Ascending aorta (tissue), 2 donors: ENCODE data around the gene CDC45. TPM values are rescaled to one million over a fixed set of nuclear protein-coding genes. Genes with fewer than 3 reads are reported as not detected.
A peak's percentile ranks its signal among the peaks of the same experiment; 100 is the strongest.
"Not testable (repeated sequence)": the region's sequence is repeated elsewhere in the genome, so short reads cannot be mapped to it uniquely, and the experiment has no call there.

Experiments
- DNase-seq, 2 donors: peaks; one replicate each; pipeline ENCODE4 v3.0.0-alpha.2; 2019; ENCODE audit warnings: low spot score in 2 of 2
- H3K27ac ChIP-seq, 2 donors: fragments of 200-600 bp; sonication (generic); one replicate each; pipeline ENCODE4 v1.5.1; 2016 to 2017; ENCODE audit warnings: mild to moderate bottlenecking in 1 of 2
- H3K27me3 ChIP-seq: fragments of 200-600 bp; sonication (generic); one replicate; pipeline ENCODE4 v1.5.1; 2017
- H3K36me3 ChIP-seq, 2 donors: fragments of 200-600 bp; sonication (generic); one replicate each; pipeline ENCODE4 v1.5.1; 2016
- H3K4me1 ChIP-seq, 2 donors: fragments of 200-600 bp; sonication (generic); one replicate each; pipeline ENCODE4 v1.5.1; 2016 to 2017; ENCODE audit warnings: mild to moderate bottlenecking in 1 of 2
- H3K4me3 ChIP-seq, 2 donors: fragments of 200-600 bp; sonication (generic); one replicate each; pipeline ENCODE4 v1.5.1; 2016 to 2017; ENCODE audit warnings: mild to moderate bottlenecking in 1 of 2
- H3K9me3 ChIP-seq, 2 donors: fragments of 200-600 bp; sonication (generic); one replicate each; pipeline ENCODE4 v1.5.1; 2016
- CTCF ChIP-seq, 3 experiments: fragments of 200-600 bp in 2 of 3; fragments of 450-650 bp in 1 of 3; sonication (generic) in 2 of 3; IDR thresholded peaks; one replicate each; pipeline ENCODE4 v1.5.1; 2016 to 2019; ENCODE audit warnings: antibody characterized with exemption in 3 of 3, mild to moderate bottlenecking in 1 of 3, moderate library complexity in 1 of 3
- intact Hi-C: fragments of 100-400 bp; cut with DNase I; formaldehyde crosslinking; loops from one replicate; pipeline ENCODE4 v1.15.1; 2023
- total RNA-seq: library from RNA; depleted of rRNA; stranded (reverse); fragments of >200 nt; gene quantifications from one replicate; pipeline ENCODE4 v1.1.0, GENCODE V29; 2016

The CDC45 gene
- total RNA-seq, 1 donor from 2014 or later, result not detected

GRCh38 chr22:19440411-19441195, 39.1 kb upstream of the CDC45 start:
- DNase-seq, result no peak
- no peak overlapping the region for H3K27ac ChIP-seq
- no peaks in the 10 kb centered on the region for H3K9me3 ChIP-seq
- H3K4me1 ChIP-seq, result no peaks in the 10 kb centered on the region
- peaks cover 15 to 52% of the 10 kb centered on the region in 2 donors for H3K36me3 ChIP-seq
- intact Hi-C loops, result loop anchor here (10.0 kb wide), 1 partner anchor 414 kb away; the partner anchor contains the start of genes GNB1L and RTL10
- no peaks in the 10 kb centered on the region for H3K27me3 ChIP-seq
- H3K4me3 ChIP-seq, result no peak overlapping the region
- no peak for TF ChIP-seq CTCF (IDR thresholded peaks at IDR 0.05)

- intact Hi-C loops, result loop anchor here (10.0 kb wide), 1 partner anchor 413 kb away; the partner anchor contains the start of genes GNB1L and RTL10
These were observed 37.6 kb upstream of the CDC45 start for GRCh38 chr22:19442166-19442565.

GRCh38 chr22:19443544-19444211, 36.0 kb upstream of the CDC45 start:
- TF ChIP-seq CTCF (IDR thresholded peaks at IDR 0.05), result no peak
- intact Hi-C loops, result loop anchor here (10.0 kb wide), 1 partner anchor 411 kb away; the partner anchor contains the start of genes GNB1L and RTL10

More at GRCh38 chr22:19442166-19442565, 37.6 kb upstream of the CDC45 start:
- H3K36me3 ChIP-seq, result peaks cover 12 to 39% of the 10 kb centered on the region in 2 donors
- no peak overlapping the region for H3K4me3 ChIP-seq
- TF ChIP-seq CTCF (IDR thresholded peaks at IDR 0.05), result no peak
- H3K4me1 ChIP-seq, result peaks cover 3 to 9% of the 10 kb centered on the region in 2 donors
- no peaks in the 10 kb centered on the region for H3K27me3 ChIP-seq
- no peak overlapping the region for H3K27ac ChIP-seq
- no peak for DNase-seq
- no peaks in the 10 kb centered on the region for H3K9me3 ChIP-seq

GRCh38 chr22:19445279-19445982, 34.3 kb upstream of the CDC45 start:
- H3K4me3 ChIP-seq, DNase-seq, H3K27me3 ChIP-seq, H3K27ac ChIP-seq, H3K9me3 ChIP-seq: not testable (repeated sequence)
- intact Hi-C loops, result loop anchor here (10.0 kb wide), 1 partner anchor 409 kb away; the partner anchor contains the start of genes GNB1L and RTL10
- peaks cover 12 to 33% of the 10 kb centered on the region in 2 donors for H3K36me3 ChIP-seq
- peaks cover 3 to 18% of the 10 kb centered on the region in 2 donors for H3K4me1 ChIP-seq

More at GRCh38 chr22:19443544-19444211, 36.0 kb upstream of the CDC45 start:
- H3K4me3 ChIP-seq, result no peak overlapping the region
- peaks cover 12 to 35% of the 10 kb centered on the region in 2 donors for H3K36me3 ChIP-seq
- no peaks in the 10 kb centered on the region for H3K27me3 ChIP-seq
- H3K9me3 ChIP-seq, result no peaks in the 10 kb centered on the region
- H3K4me1 ChIP-seq, result peaks cover 3 to 18% of the 10 kb centered on the region in 2 donors
- no peak for DNase-seq
- no peak overlapping the region for H3K27ac ChIP-seq

GRCh38 chr22:19446603-19447329, 33.0 kb upstream of the CDC45 start:
- peak overlapping the region; percentile 80 to 91 for H3K4me3 ChIP-seq

More at GRCh38 chr22:19446603-19447329, 33.0 kb upstream of the CDC45 start:
- intact Hi-C loops, result loop anchor here (1.0 to 10.0 kb wide), 4 partner anchors 14 to 408 kb away; partner anchors contain the start of genes CDC45, GNB1L, MRPL40 and RTL10
- no peaks in the 10 kb centered on the region for H3K27me3 ChIP-seq
- H3K9me3 ChIP-seq, result no peaks in the 10 kb centered on the region
- H3K4me1 ChIP-seq, result peaks cover 3 to 18% of the 10 kb centered on the region in 2 donors
- no peak for DNase-seq
- H3K36me3 ChIP-seq, result peaks cover 19 to 30% of the 10 kb centered on the region in 2 donors
- no peak for TF ChIP-seq CTCF (IDR thresholded peaks at IDR 0.05)
- H3K27ac ChIP-seq, result peak overlapping the region; percentile 86 to 89
